Neural progenitor cell (in vitro differentiated cells): ENCODE measurements around the gene CDK17. TPM values are rescaled to one million over a fixed set of nuclear protein-coding genes. Genes with fewer than 3 reads are reported as not detected.
A peak's percentile ranks its signal among the peaks of the same experiment; 100 is the strongest.

Experiments used
- DNase-seq: peaks from one replicate; pipeline ENCODE4 v3.0.0-alpha.2; 2016; ENCODE audit warnings: low spot score
- H2AFZ ChIP-seq: fragments of 200-600 bp; sonication (generic); replicated peaks from 2 replicates; pipeline ENCODE4 v1.6.1; 2016; ENCODE audit warnings: antibody characterized with exemption
- H3F3A ChIP-seq: fragments of 200-600 bp; sonication (generic); 2 replicates; pipeline ENCODE4 v1.6.1; 2016; ENCODE audit warnings: antibody characterized with exemption, low read depth
- H3K27ac ChIP-seq: fragments of 200-600 bp; sonication (generic); 2 replicates; pipeline ENCODE4 v1.5.1; 2016; ENCODE audit warnings: mild to moderate bottlenecking
- H3K27me3 ChIP-seq: fragments of 200-600 bp; sonication (generic); 2 replicates; pipeline ENCODE4 v1.6.1; 2016; ENCODE audit warnings: mild to moderate bottlenecking, moderate library complexity
- H3K36me3 ChIP-seq: fragments of 200-600 bp; sonication (generic); 2 replicates; pipeline ENCODE4 v1.5.1; 2016
- H3K4me1 ChIP-seq: fragments of 200-600 bp; sonication (generic); 2 replicates; pipeline ENCODE4 v1.6.1; 2016; ENCODE audit warnings: mixed run types
- H3K4me2 ChIP-seq: fragments of 200-600 bp; sonication (generic); 2 replicates; pipeline ENCODE4 v1.6.1; 2016
- H3K4me3 ChIP-seq: fragments of 200-600 bp; sonication (generic); 2 replicates; pipeline ENCODE4 v1.5.1; 2016
- H3K79me2 ChIP-seq: fragments of 200-600 bp; sonication (generic); 2 replicates; pipeline ENCODE4 v1.6.1; 2016; ENCODE audit warnings: low read depth
- H3K9ac ChIP-seq: fragments of 200-600 bp; sonication (generic); 2 replicates; pipeline ENCODE4 v1.6.1; 2016
- H3K9me3 ChIP-seq: fragments of 200-600 bp; sonication (generic); 2 replicates; pipeline ENCODE4 v1.5.1; 2016; ENCODE audit warnings: low read depth
- H4K20me1 ChIP-seq: fragments of 200-600 bp; sonication (generic); 2 replicates; pipeline ENCODE4 v1.6.1; 2016; ENCODE audit warnings: low read depth
- H3K27ac Mint-ChIP-seq: 3 replicates; pipeline ENCODE4 v1.8.0; 2021; ENCODE audit warnings: mixed read lengths
- H3K27me3 Mint-ChIP-seq: 2 replicates; pipeline ENCODE4 v1.8.0; 2022; ENCODE audit warnings: low read depth, mild to moderate bottlenecking, inconsistent platforms, moderate library complexity, mixed read lengths; ENCODE audit not compliant: insufficient read depth
- H3K36me3 Mint-ChIP-seq: 3 replicates; pipeline ENCODE4 v1.8.0; 2021; ENCODE audit warnings: mixed read lengths
- H3K4me1 Mint-ChIP-seq: 3 replicates; pipeline ENCODE4 v1.8.0; 2021; ENCODE audit warnings: mixed read lengths
- H3K4me3 Mint-ChIP-seq: 3 replicates; pipeline ENCODE4 v1.8.0; 2021; ENCODE audit warnings: mild to moderate bottlenecking, moderate library complexity, mixed read lengths
- H3K9me3 Mint-ChIP-seq: 3 replicates; pipeline ENCODE4 v1.8.0; 2020; ENCODE audit warnings: mixed read lengths
- EZH2 ChIP-seq: fragments of 200-600 bp; sonication (generic); IDR thresholded peaks from 2 replicates; pipeline ENCODE4 v1.6.1; 2017; ENCODE audit warnings: antibody characterized with exemption, mild to moderate bottlenecking, moderate library complexity
- EZH2phosphoT487 ChIP-seq: fragments of 200-600 bp; sonication (generic); IDR thresholded peaks from 2 replicates; pipeline ENCODE4 v1.6.1; 2017; ENCODE audit warnings: antibody characterized with exemption
- total RNA-seq: library from RNA; depleted of rRNA; stranded (reverse); fragments of >200 nt; gene quantifications from 2 replicates; pipeline ENCODE4 v1.2.3, GENCODE V29; 2015; ENCODE audit warnings: low replicate concordance
- TF ChIP-seq, protein P1 (sequence below): fragments of 200-600 bp; sonication (generic); IDR thresholded peaks from 2 replicates; pipeline ENCODE4 v1.5.1; 2017; ENCODE audit warnings: antibody characterized with exemption, mild to moderate bottlenecking

Gene CDK17
- total RNA-seq, 1 donor from 2014 or later: 61.2 TPM

- Mint-ChIP-seq H3K27ac (peak overlapping the region; percentile 89), H3K36me3 (peaks cover 2% of the 10 kb centered on the region), H3K9me3 (no peaks in the 10 kb centered on the region), H3K4me1 (peaks cover 41% of the 10 kb centered on the region), H3K27me3 (peaks cover 11% of the 10 kb centered on the region), H3K4me3 (no peak overlapping the region)
- Histone ChIP-seq H3K9me3 (no peaks in the 10 kb centered on the region), H3K9ac (no peak overlapping the region), H2AFZ (no peak overlapping the region), H3K4me1 (no peaks in the 10 kb centered on the region), H3K4me2 (no peak overlapping the region), H3K79me2 (no peaks in the 10 kb centered on the region), H3K36me3 (no peaks in the 10 kb centered on the region), H3F3A (no peaks in the 10 kb centered on the region), H3K27ac (no peak overlapping the region), H3K4me3 (no peak overlapping the region), H4K20me1 (no peaks in the 10 kb centered on the region), H3K27me3 (no peaks in the 10 kb centered on the region)
- TF ChIP-seq EZH2phosphoT487 (no peak), EZH2 (no peak)
- TF ChIP-seq, protein P1, sequence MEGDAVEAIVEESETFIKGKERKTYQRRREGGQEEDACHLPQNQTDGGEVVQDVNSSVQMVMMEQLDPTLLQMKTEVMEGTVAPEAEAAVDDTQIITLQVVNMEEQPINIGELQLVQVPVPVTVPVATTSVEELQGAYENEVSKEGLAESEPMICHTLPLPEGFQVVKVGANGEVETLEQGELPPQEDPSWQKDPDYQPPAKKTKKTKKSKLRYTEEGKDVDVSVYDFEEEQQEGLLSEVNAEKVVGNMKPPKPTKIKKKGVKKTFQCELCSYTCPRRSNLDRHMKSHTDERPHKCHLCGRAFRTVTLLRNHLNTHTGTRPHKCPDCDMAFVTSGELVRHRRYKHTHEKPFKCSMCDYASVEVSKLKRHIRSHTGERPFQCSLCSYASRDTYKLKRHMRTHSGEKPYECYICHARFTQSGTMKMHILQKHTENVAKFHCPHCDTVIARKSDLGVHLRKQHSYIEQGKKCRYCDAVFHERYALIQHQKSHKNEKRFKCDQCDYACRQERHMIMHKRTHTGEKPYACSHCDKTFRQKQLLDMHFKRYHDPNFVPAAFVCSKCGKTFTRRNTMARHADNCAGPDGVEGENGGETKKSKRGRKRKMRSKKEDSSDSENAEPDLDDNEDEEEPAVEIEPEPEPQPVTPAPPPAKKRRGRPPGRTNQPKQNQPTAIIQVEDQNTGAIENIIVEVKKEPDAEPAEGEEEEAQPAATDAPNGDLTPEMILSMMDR: no peak
- no peak for DNase-seq
These were observed 160.3 kb downstream of the CDK17 start for GRCh38 chr12:96239711-96240635.

- H3K36me3 Mint-ChIP-seq: peaks cover 2% of the 10 kb centered on the region
- Histone ChIP-seq H3K36me3 (no peaks in the 10 kb centered on the region), H3K79me2 (no peaks in the 10 kb centered on the region), H2AFZ (no peak overlapping the region), H3K27me3 (no peaks in the 10 kb centered on the region), H4K20me1 (no peaks in the 10 kb centered on the region), H3F3A (no peaks in the 10 kb centered on the region), H3K9me3 (no peaks in the 10 kb centered on the region), H3K4me1 (no peaks in the 10 kb centered on the region), H3K9ac (no peak overlapping the region), H3K4me2 (no peak overlapping the region), H3K27ac (no peak overlapping the region), H3K4me3 (no peak overlapping the region)
- H3K4me1 Mint-ChIP-seq: peaks cover 44% of the 10 kb centered on the region
- H3K27ac Mint-ChIP-seq: no peak overlapping the region
- TF ChIP-seq, protein P1: no peak
- no peak for TF ChIP-seq EZH2
- no peak for TF ChIP-seq EZH2phosphoT487
- H3K27me3 Mint-ChIP-seq: peaks cover 11% of the 10 kb centered on the region
- H3K9me3 Mint-ChIP-seq: no peaks in the 10 kb centered on the region
- H3K4me3 Mint-ChIP-seq: no peak overlapping the region
- DNase-seq: no peak
These were observed 161.7 kb downstream of the CDK17 start for GRCh38 chr12:96238336-96239047.

DNA sequence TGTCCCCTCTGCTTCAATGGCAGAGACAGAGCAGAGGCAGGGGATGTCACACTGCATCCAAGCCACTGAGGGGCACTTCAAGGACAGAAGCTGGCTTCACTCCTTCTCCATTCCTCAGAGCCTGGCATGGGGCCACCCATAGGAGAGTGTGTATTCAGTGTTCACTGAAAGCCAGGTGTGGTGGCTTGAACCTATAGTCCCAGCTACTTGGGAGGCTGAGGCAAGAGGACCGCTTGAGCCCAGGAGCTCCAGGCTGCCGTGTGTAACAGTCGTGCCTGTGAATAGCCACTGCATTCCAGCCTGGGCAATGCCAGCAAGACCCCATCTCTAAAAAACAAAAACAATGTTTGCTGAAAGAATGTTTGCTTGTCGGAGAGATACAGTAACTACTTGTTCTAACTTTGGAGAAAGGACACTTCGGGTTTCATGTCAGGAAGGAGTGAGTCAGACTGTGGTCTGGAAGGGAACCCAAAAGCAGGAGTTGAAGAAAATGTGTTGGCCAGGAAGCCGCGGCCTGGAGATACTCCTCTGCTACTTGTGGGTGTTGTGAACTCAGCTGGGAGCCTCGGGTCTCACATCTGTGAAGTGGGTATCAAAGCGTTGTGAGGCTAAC, 162.7 kb downstream of the CDK17 start:
- H3K4me3 Mint-ChIP-seq: no peak overlapping the region
- Histone ChIP-seq H3F3A (no peaks in the 10 kb centered on the region), H2AFZ (no peak overlapping the region), H3K9me3 (no peaks in the 10 kb centered on the region), H3K4me1 (no peaks in the 10 kb centered on the region), H4K20me1 (no peaks in the 10 kb centered on the region), H3K27me3 (no peaks in the 10 kb centered on the region), H3K79me2 (no peaks in the 10 kb centered on the region), H3K36me3 (no peaks in the 10 kb centered on the region), H3K27ac (no peak overlapping the region), H3K4me2 (no peak overlapping the region), H3K9ac (no peak overlapping the region), H3K4me3 (no peak overlapping the region)
- DNase-seq: no peak
- peaks cover 11% of the 10 kb centered on the region for H3K27me3 Mint-ChIP-seq
- H3K4me1 Mint-ChIP-seq: peaks cover 44% of the 10 kb centered on the region
- peak overlapping the region; percentile 9 for H3K27ac Mint-ChIP-seq
- H3K9me3 Mint-ChIP-seq: no peaks in the 10 kb centered on the region
- TF ChIP-seq EZH2phosphoT487 (no peak), EZH2 (no peak)
- TF ChIP-seq, protein P1: no peak
- H3K36me3 Mint-ChIP-seq: peaks cover 2% of the 10 kb centered on the region
